Measurements from ENCODE around the gene PIK3R6.

DNA sequence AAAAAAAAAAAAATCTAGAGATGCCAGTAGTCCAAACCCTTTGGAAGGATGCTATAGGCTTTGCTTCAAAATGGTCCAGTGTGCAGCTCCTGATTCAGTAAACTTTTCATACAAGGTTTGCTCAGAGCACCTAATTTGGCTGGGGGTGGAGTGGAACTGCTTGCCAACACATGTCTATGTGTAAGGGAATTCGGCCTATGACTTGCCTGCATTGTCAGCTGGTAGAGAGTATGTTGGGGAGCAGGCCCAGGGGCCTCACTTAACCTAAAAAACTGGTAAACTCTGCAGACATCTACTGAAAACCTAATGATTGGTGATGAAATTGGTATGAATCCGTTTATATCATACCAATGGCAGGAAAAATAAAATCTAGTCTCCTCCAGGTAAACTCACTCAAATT lies 66.8 kb downstream of the PIK3R6 start:
- no peak for TF ChIP-seq POLR2A (IDR thresholded peaks at IDR 0.05)
- TF ChIP-seq, protein P1, sequence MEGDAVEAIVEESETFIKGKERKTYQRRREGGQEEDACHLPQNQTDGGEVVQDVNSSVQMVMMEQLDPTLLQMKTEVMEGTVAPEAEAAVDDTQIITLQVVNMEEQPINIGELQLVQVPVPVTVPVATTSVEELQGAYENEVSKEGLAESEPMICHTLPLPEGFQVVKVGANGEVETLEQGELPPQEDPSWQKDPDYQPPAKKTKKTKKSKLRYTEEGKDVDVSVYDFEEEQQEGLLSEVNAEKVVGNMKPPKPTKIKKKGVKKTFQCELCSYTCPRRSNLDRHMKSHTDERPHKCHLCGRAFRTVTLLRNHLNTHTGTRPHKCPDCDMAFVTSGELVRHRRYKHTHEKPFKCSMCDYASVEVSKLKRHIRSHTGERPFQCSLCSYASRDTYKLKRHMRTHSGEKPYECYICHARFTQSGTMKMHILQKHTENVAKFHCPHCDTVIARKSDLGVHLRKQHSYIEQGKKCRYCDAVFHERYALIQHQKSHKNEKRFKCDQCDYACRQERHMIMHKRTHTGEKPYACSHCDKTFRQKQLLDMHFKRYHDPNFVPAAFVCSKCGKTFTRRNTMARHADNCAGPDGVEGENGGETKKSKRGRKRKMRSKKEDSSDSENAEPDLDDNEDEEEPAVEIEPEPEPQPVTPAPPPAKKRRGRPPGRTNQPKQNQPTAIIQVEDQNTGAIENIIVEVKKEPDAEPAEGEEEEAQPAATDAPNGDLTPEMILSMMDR (IDR thresholded peaks at IDR 0.05): no peak
